Measurements from ENCODE around the gene SLC25A38. TPM values are rescaled to one million over a fixed set of nuclear protein-coding genes. Genes with fewer than 3 reads are reported as not detected.

Gene SLC25A38
- 47.9 and 48.2 TPM in 2 replicates for total RNA-seq (2021)
- long read RNA-seq, transcript SLC25A38-201 (7 exons, 2,147 nt) = major isoform, 392 of 449 reads
- long read RNA-seq, partial matches to known transcripts = 5 of 449 reads
- long read RNA-seq, other reads (novel, unspliced or antisense) = 51 of 449 reads

- peak within 1 kb of the TSS; percentile 63 for H3K4me2 ChIP-seq (ENCODE audit: insufficient read depth, insufficient read length, low read length)
Measured at GRCh38 chr3:39383045-39383880, at the start of gene SLC25A38. Gene SLC25A38 (plus strand): TSS chr3:39383370. CDS start chr3:39383725, 355 bp downstream.

More at GRCh38 chr3:39383045-39383880, at the start of gene SLC25A38:
- Histone ChIP-seq H3K23ac (ENCODE audit: insufficient read length, low read depth, low read length) (no peak within 1 kb of the TSS), H2AK5ac (ENCODE audit: insufficient read length, low read length) (no peak within 1 kb of the TSS), H4K5ac (ENCODE audit: insufficient read length, low read depth, low read length) (no peak within 1 kb of the TSS), H2BK120ac (ENCODE audit: low read depth, low read length, poor library complexity, severe bottlenecking) (no peak within 1 kb of the TSS), H3K9me3 (ENCODE audit: control insufficient read depth, low read depth, low read length) (no peaks in the 10 kb centered on the region), H3K27ac (ENCODE audit: insufficient read length, low read depth, low read length) (peak within 1 kb of the TSS; percentile 54), H3K79me2 (ENCODE audit: insufficient read depth, low read length) (peaks cover 25% of the 10 kb centered on the region; the same call in 1 of the 2 replicates), H2BK5ac (ENCODE audit: insufficient read length, low read length) (no peak within 1 kb of the TSS), H3K56ac (ENCODE audit: insufficient read length, low read depth, low read length) (no peak within 1 kb of the TSS), H3K9ac (ENCODE audit: extremely low read depth, insufficient read length, low read length) (peak within 1 kb of the TSS; percentile 85), H2BK12ac (ENCODE audit: insufficient read length, low read depth, low read length) (no peak within 1 kb of the TSS), H2BK20ac (ENCODE audit: low read depth, low read length, poor library complexity, severe bottlenecking) (no peak within 1 kb of the TSS), H2AFZ (ENCODE audit: low read length) (no peak within 1 kb of the TSS), H4K8ac (replicated peaks; ENCODE audit: insufficient read length, low read depth, low read length) (no peak within 1 kb of the TSS), H3K23me2 (ENCODE audit: insufficient read length, low read depth, low read length, poor library complexity, severe bottlenecking) (peaks cover 2% of the 10 kb centered on the region), H3K4me1 (ENCODE audit: insufficient read depth, low read length) (no peaks in the 10 kb centered on the region), H3T11ph (ENCODE audit: low read length) (no peak within 1 kb of the TSS), H3K27me3 (ENCODE audit: insufficient read depth, low read length) (no peaks in the 10 kb centered on the region), H3K79me1 (ENCODE audit: insufficient read depth, low read depth, low read length, poor library complexity, severe bottlenecking) (peaks cover 7% of the 10 kb centered on the region), H3K14ac (ENCODE audit: insufficient read depth, low read length) (peak within 1 kb of the TSS; percentile 94), H4K20me1 (ENCODE audit: control insufficient read depth, insufficient read depth, insufficient read length) (no peaks in the 10 kb centered on the region), H2BK15ac (ENCODE audit: low read depth, low read length) (no peak within 1 kb of the TSS), H3K18ac (ENCODE audit: insufficient read length, low read depth, low read length) (peak within 1 kb of the TSS; percentile 90), H4K91ac (ENCODE audit: insufficient read length, low read depth, low read length) (peak within 1 kb of the TSS; percentile 88), H3K4ac (ENCODE audit: low read depth, low read length) (peak within 1 kb of the TSS; percentile 24; the same call in 1 of the 2 replicates)
- peak within 1 kb of the TSS; percentile 99 for H3K27ac Mint-ChIP-seq
- H3K27me3 Mint-ChIP-seq (ENCODE audit: low read depth) = peaks cover 2% of the 10 kb centered on the region; the same call in 1 of the 2 replicates
- peak; percentile 39; the same call in 2 of the 3 replicates for TF ChIP-seq CTCF (conservative IDR thresholded peaks at IDR 0.05)
- DNase-seq = peak; percentile 88
- peaks cover 17 to 36% of the 10 kb centered on the region in 2 experiments for H3K4me1 Mint-ChIP-seq
- H3K4me3 Mint-ChIP-seq = peak within 1 kb of the TSS; percentile 98
- no peaks in the 10 kb centered on the region for H3K9me3 Mint-ChIP-seq
- peaks cover 0 to 12% (median 1%) of the 10 kb centered on the region in 3 experiments; a peak in 4 of 7 replicates for H3K36me3 Mint-ChIP-seq (ENCODE audit: insufficient read depth in 1 of 3, low read depth in 3 of 3)
- WGBS (ENCODE audit: extremely low coverage, insufficient read length, low lambda C conversion rate) = no CpG with 5 or more reads among the region's 62 CpGs

Measured in H9 (cell line).